ENCODE results near the gene A4GALT.

The A4GALT gene

DNA sequence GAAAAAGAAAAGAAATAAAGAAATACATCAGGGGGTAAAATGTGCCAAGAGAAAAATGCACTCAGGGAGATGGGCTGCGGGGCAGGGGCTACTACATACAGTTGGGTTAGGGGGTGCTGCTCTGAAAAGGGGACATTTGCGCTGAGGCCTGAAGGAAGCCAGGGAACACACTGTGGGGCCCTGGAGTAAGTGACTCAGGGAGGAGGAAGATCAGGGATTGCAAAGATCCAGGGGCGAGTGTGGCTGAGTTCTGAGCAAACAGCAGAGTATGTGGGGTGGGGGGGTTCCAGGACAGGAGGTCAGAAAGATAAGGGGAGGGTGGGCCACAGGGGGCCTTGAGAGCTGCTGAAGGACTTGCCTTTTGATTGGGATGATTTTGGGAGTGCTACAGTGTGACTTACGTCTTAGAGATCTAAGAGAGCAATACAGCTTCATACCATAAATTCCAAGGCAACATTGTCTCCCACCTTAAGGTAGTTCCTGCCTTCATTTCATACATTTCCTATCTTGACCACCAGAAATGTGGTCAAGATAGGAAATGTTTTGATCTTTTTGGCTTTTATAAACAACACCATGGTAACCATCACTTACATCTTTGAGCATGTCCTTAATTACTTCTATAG lies 5.8 kb downstream of the A4GALT start:
- H3K27ac ChIP-seq (ENCODE audit: low read length), result no peak overlapping the region
- H3K4me1 ChIP-seq (ENCODE audit: insufficient read depth, low read length), result no peaks in the 10 kb centered on the region
- H3K9me3 ChIP-seq (ENCODE audit: insufficient read depth, low read length, severe bottlenecking), result no peaks in the 10 kb centered on the region
- H3K4me3 ChIP-seq (ENCODE audit: low read depth in 1 of 2, low read length in 2 of 2), result no peak overlapping the region
- H2AFZ ChIP-seq (ENCODE audit: low read depth, low read length), result no peak overlapping the region
- no peak for TF ChIP-seq EZH2 (IDR thresholded peaks at IDR 0.05; ENCODE audit: borderline replicate concordance, low read depth, low read length, severe bottlenecking)
- TF ChIP-seq, protein P1, sequence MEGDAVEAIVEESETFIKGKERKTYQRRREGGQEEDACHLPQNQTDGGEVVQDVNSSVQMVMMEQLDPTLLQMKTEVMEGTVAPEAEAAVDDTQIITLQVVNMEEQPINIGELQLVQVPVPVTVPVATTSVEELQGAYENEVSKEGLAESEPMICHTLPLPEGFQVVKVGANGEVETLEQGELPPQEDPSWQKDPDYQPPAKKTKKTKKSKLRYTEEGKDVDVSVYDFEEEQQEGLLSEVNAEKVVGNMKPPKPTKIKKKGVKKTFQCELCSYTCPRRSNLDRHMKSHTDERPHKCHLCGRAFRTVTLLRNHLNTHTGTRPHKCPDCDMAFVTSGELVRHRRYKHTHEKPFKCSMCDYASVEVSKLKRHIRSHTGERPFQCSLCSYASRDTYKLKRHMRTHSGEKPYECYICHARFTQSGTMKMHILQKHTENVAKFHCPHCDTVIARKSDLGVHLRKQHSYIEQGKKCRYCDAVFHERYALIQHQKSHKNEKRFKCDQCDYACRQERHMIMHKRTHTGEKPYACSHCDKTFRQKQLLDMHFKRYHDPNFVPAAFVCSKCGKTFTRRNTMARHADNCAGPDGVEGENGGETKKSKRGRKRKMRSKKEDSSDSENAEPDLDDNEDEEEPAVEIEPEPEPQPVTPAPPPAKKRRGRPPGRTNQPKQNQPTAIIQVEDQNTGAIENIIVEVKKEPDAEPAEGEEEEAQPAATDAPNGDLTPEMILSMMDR (IDR thresholded peaks at IDR 0.05; ENCODE audit: borderline replicate concordance, extremely low read depth, low read length, poor library complexity, severe bottlenecking), result no peak
- H3K9ac ChIP-seq (ENCODE audit: low read depth, low read length), result no peak overlapping the region
- H4K20me1 ChIP-seq (ENCODE audit: insufficient read depth, low read length), result no peaks in the 10 kb centered on the region
- DNase-seq (no peak), ATAC-seq (ENCODE audit: insufficient read depth, low read depth) (no peak)
- H3K27me3 ChIP-seq (ENCODE audit: insufficient read depth, low read length, poor library complexity), result no peaks in the 10 kb centered on the region
- H3K79me2 ChIP-seq (ENCODE audit: insufficient read depth, low read length), result no peaks in the 10 kb centered on the region
- no peak overlapping the region for H3K4me2 ChIP-seq (ENCODE audit: insufficient read depth, low read length)
- no peaks in the 10 kb centered on the region for H3K36me3 ChIP-seq (ENCODE audit: insufficient read depth, low read length)

DNA sequence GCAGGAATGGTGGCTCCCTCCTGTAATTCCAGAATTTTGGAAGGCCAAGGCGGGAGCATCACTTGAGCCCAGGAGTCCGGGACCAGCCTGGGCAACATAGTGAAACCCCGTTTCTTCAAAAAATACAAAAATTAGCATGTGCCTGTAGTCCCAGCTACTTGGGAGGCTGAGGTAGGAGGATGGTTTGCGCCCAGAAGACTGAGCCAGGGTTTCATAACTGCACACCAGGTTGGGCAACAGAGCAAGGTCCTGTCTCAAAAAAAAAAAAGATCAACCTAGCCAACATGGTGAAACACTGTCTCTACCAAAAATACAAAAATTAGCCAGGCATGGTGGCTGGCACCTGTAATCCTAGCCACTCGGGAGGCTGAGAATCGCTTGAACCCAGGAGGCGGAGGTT lies 6.4 kb downstream of the A4GALT start:
- no peak overlapping the region for H3K9ac ChIP-seq (ENCODE audit: low read depth, low read length)
- no peak overlapping the region for H3K4me2 ChIP-seq (ENCODE audit: insufficient read depth, low read length)
- no peak for ATAC-seq (ENCODE audit: insufficient read depth, low read depth)
- no peak overlapping the region for H2AFZ ChIP-seq (ENCODE audit: low read depth, low read length)
- H3K4me3 ChIP-seq (ENCODE audit: low read depth in 1 of 2, low read length in 2 of 2), result no peak overlapping the region
- H3K27ac ChIP-seq (ENCODE audit: low read length), result no peak overlapping the region
- no peaks in the 10 kb centered on the region for H3K27me3 ChIP-seq (ENCODE audit: insufficient read depth, low read length, poor library complexity)
- H4K20me1 ChIP-seq (ENCODE audit: insufficient read depth, low read length), result no peaks in the 10 kb centered on the region
- DNase-seq, result no peak
- TF ChIP-seq EZH2 (IDR thresholded peaks at IDR 0.05; ENCODE audit: borderline replicate concordance, low read depth, low read length, severe bottlenecking), result no peak
- TF ChIP-seq, protein P1 (IDR thresholded peaks at IDR 0.05; ENCODE audit: borderline replicate concordance, extremely low read depth, low read length, poor library complexity, severe bottlenecking), result no peak
- no peaks in the 10 kb centered on the region for H3K79me2 ChIP-seq (ENCODE audit: insufficient read depth, low read length)
- no peaks in the 10 kb centered on the region for H3K4me1 ChIP-seq (ENCODE audit: insufficient read depth, low read length)
- no peaks in the 10 kb centered on the region for H3K9me3 ChIP-seq (ENCODE audit: insufficient read depth, low read length, severe bottlenecking)
- no peaks in the 10 kb centered on the region for H3K36me3 ChIP-seq (ENCODE audit: insufficient read depth, low read length)

DNA sequence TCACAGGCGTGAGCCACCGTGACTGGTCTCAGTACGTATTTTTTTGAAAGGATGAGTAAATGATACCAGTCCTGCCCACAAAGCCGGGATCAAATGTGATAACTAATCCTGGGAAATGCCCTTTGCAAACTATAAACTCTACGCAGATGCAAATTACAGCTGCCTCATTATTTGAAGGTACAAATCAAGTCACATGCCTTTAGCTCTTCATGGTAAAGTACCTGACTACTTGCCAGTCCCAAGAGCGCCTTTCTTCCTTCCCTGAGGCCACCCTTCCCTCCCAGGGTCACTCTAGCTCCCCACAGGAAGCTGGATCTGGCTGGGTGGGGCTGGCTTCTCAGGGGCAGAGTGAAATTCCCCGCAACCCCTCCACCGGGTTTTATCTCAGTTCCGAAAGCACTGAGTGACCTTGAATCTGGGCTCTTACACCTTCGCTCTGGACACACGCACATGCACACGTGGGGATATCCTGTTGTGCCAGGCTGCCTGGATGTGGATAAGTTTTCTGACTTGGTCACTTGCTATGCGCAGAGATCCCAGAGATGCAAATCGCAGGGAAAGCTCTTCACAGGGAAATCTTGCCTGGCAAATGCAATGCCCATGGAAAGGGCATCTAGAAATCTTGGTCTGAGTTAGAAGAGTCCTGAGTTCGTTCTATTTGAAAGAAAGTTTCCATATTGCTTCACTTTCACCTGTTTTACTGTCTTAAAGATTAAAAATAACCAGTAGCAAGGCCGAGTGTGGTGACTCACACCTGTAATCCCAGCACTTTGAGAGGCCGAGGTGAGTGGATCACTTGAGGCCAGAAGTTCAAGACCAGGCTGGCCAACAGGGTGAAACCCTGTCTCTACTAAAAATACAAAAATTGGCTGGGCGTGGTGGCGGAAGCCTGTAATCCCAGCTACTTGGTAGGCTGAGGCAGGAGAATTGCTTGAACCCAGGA lies 8.5 kb downstream of the A4GALT start:
- H3K4me3 ChIP-seq (ENCODE audit: low read depth in 1 of 2, low read length in 2 of 2), result no peak overlapping the region
- no peak for TF ChIP-seq EZH2 (IDR thresholded peaks at IDR 0.05; ENCODE audit: borderline replicate concordance, low read depth, low read length, severe bottlenecking)
- TF ChIP-seq, protein P1 (IDR thresholded peaks at IDR 0.05; ENCODE audit: borderline replicate concordance, extremely low read depth, low read length, poor library complexity, severe bottlenecking), result no peak
- H3K4me1 ChIP-seq (ENCODE audit: insufficient read depth, low read length), result no peaks in the 10 kb centered on the region
- DNase-seq (no peak), ATAC-seq (ENCODE audit: insufficient read depth, low read depth) (no peak)
- H3K27ac ChIP-seq (ENCODE audit: low read length), result no peak overlapping the region
- H3K4me2 ChIP-seq (ENCODE audit: insufficient read depth, low read length), result no peak overlapping the region
- H3K9me3 ChIP-seq (ENCODE audit: insufficient read depth, low read length, severe bottlenecking), result no peaks in the 10 kb centered on the region
- no peak overlapping the region for H3K9ac ChIP-seq (ENCODE audit: low read depth, low read length)
- H3K79me2 ChIP-seq (ENCODE audit: insufficient read depth, low read length), result no peaks in the 10 kb centered on the region
- H3K36me3 ChIP-seq (ENCODE audit: insufficient read depth, low read length), result no peaks in the 10 kb centered on the region
- H4K20me1 ChIP-seq (ENCODE audit: insufficient read depth, low read length), result no peaks in the 10 kb centered on the region
- H3K27me3 ChIP-seq (ENCODE audit: insufficient read depth, low read length, poor library complexity), result no peaks in the 10 kb centered on the region
- no peak overlapping the region for H2AFZ ChIP-seq (ENCODE audit: low read depth, low read length)

All from DND-41 (cell line).